ENCODE results near the gene TTLL9. TPM values are rescaled to one million over a fixed set of nuclear protein-coding genes. Genes with fewer than 3 reads are reported as not detected.

The TTLL9 gene
- total and polyA plus RNA-seq, 10 of the 15 experiments (the other 5 are each of a cell fraction or from before 2014, with no cell fraction given), result 0.03 to 0.77 (median 0.11) TPM; not detected in 2

- TF ChIP-seq DPF2 (IDR thresholded peaks at IDR 0.05) (no peak), WRNIP1 (IDR thresholded peaks at IDR 0.05; ENCODE audit: borderline replicate concordance, low read depth, low read length) (no peak), PBX3 (IDR thresholded peaks at IDR 0.05; ENCODE audit: insufficient replicate concordance, low read depth, low read length) (no peak), MEF2B (IDR thresholded peaks at IDR 0.05; ENCODE audit: partially characterized antibody, poor library complexity, severe bottlenecking) (no peak), ASH2L (IDR thresholded peaks at IDR 0.05; ENCODE audit: borderline replicate concordance, low read depth) (no peak)
Measured at GRCh38 chr20:31913431-31914157, 43.2 kb downstream of the TTLL9 start (continued).

DNA sequence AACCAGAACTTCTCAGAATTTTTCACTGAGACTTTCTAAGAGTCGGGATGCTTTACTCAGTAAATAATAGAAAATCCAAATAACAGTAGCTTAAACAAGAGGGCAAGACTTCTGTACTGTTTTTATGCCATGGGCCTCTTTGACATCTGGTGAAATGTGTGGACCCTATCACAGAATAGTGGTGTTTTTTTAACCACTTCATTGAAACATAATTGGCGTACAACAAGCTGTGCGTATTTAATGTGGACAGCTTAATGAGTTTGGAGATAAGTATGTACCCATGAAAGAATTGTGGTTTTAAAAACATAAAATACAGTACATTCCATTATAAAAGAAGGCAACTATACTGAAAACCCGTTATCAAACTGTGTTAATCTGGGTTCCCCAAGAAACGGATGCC is 43.7 kb downstream of the TTLL9 start:
- POLR2A ChIA-PET, result interaction anchor here (1.0 kb wide), 1 partner anchor 19 kb away, joined by 4 read pairs; no protein-coding TSS in a partner anchor
- no peak overlapping the region for H3K4me3 ChIP-seq
- H3K4me1 ChIP-seq (ENCODE audit: control insufficient read depth, insufficient read depth, low read length), result no peaks in the 10 kb centered on the region
- CTCF ChIA-PET, result interaction anchor here (2.5 kb wide), 1 partner anchor 37 kb away, joined by 14 read pairs; the partner anchor contains the start of gene PDRG1
- no peak overlapping the region for H3K27ac ChIP-seq (ENCODE audit: control insufficient read depth, insufficient read depth)
- no peaks in the 10 kb centered on the region for H3K36me3 ChIP-seq (ENCODE audit: control insufficient read depth in 2 of 2, insufficient read depth in 2 of 2, low read length in 1 of 2)
- H3K4me2 ChIP-seq (ENCODE audit: control insufficient read depth, insufficient read depth), result no peak overlapping the region
- H3K9ac ChIP-seq (ENCODE audit: control insufficient read depth, insufficient read depth, low read length), result no peak overlapping the region
- FAIRE-seq, result no peak
- SMC1A ChIA-PET (ENCODE audit: uncharacterized antibody, unreplicated experiment), result interaction anchor here (0.8 to 1.4 kb wide), 4 partner anchors 17 to 43 kb away, joined by 3 to 11 read pairs (median 3); no protein-coding TSS in a partner anchor
- intact Hi-C loops (cut with micrococcal nuclease; ENCODE audit: unreplicated experiment) (no loop called here), in situ Hi-C loops (cut with MboI) (no loop called here)
- no peak for ATAC-seq
- DNase-seq (ENCODE audit: low read depth, low spot score), result no peak
- RAD21 ChIA-PET (ENCODE audit: unreplicated experiment), result interaction anchor here (0.6 to 1.9 kb wide), 5 partner anchors 9 to 46 kb away, joined by 3 to 5 read pairs (median 3); no protein-coding TSS in a partner anchor
- 42% methylated on average over 5 of the region's 5 CpGs for WGBS (ENCODE audit: insufficient coverage, insufficient replicate concordance, low lambda C conversion rate, missing lambda C conversion rate)
- H3K79me2 ChIP-seq (ENCODE audit: control insufficient read depth, insufficient read depth, low read length), result no peaks in the 10 kb centered on the region
- no TSS peak for BruUV-seq (replicated peaks)
- no peaks in the 10 kb centered on the region for H3K27me3 ChIP-seq (replicated peaks in 1 of 2; ENCODE audit: control insufficient read depth in 2 of 2, insufficient read depth in 2 of 2, low read length in 1 of 2)
- no peaks in the 10 kb centered on the region for H3K9me3 ChIP-seq (replicated peaks; ENCODE audit: control insufficient read depth, insufficient read depth, low read length)
- H2AFZ ChIP-seq (ENCODE audit: control insufficient read depth, low read depth, low read length), result no peak overlapping the region
- no peaks in the 10 kb centered on the region for H4K20me1 ChIP-seq (ENCODE audit: control insufficient read depth, insufficient read depth)
- TF ChIP-seq CEBPB (IDR thresholded peaks at IDR 0.05; ENCODE audit: borderline replicate concordance in 1 of 2, low read depth in 2 of 2, low read length in 2 of 2) (no peak), PAX8 (IDR thresholded peaks at IDR 0.05) (no peak), ZNF274 (IDR thresholded peaks at IDR 0.05; ENCODE audit: insufficient read depth, insufficient read length) (no peak), TCF12 (IDR thresholded peaks at IDR 0.05; ENCODE audit: low read depth, low read length) (no peak), STAT3 (IDR thresholded peaks at IDR 0.05; ENCODE audit: low read depth, low read length) (no peak), MAX (IDR thresholded peaks at IDR 0.05; ENCODE audit: low read depth, low read length) (no peak), ZSCAN29 (IDR thresholded peaks at IDR 0.05) (no peak), CREM (IDR thresholded peaks at IDR 0.05; ENCODE audit: low read depth) (no peak), CHD4 (IDR thresholded peaks at IDR 0.05) (no peak), DPF2 (IDR thresholded peaks at IDR 0.05) (no peak), RAD21 (IDR thresholded peaks at IDR 0.05; ENCODE audit: insufficient read depth, low read depth, low read length) (no peak)
- TF ChIP-seq, protein P1, sequence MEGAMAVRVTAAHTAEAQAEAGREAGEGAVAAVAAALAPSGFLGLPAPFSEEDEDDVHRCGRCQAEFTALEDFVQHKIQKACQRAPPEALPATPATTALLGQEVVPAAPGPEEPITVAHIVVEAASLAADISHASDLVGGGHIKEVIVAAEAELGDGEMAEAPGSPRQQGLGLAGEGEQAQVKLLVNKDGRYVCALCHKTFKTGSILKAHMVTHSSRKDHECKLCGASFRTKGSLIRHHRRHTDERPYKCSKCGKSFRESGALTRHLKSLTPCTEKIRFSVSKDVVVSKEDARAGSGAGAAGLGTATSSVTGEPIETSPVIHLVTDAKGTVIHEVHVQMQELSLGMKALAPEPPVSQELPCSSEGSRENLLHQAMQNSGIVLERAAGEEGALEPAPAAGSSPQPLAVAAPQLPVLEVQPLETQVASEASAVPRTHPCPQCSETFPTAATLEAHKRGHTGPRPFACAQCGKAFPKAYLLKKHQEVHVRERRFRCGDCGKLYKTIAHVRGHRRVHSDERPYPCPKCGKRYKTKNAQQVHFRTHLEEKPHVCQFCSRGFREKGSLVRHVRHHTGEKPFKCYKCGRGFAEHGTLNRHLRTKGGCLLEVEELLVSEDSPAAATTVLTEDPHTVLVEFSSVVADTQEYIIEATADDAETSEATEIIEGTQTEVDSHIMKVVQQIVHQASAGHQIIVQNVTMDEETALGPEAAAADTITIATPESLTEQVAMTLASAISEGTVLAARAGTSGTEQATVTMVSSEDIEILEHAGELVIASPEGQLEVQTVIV (IDR thresholded peaks at IDR 0.05; ENCODE audit: borderline replicate concordance, partially characterized antibody), result no peak
- TF ChIP-seq, protein P2, sequence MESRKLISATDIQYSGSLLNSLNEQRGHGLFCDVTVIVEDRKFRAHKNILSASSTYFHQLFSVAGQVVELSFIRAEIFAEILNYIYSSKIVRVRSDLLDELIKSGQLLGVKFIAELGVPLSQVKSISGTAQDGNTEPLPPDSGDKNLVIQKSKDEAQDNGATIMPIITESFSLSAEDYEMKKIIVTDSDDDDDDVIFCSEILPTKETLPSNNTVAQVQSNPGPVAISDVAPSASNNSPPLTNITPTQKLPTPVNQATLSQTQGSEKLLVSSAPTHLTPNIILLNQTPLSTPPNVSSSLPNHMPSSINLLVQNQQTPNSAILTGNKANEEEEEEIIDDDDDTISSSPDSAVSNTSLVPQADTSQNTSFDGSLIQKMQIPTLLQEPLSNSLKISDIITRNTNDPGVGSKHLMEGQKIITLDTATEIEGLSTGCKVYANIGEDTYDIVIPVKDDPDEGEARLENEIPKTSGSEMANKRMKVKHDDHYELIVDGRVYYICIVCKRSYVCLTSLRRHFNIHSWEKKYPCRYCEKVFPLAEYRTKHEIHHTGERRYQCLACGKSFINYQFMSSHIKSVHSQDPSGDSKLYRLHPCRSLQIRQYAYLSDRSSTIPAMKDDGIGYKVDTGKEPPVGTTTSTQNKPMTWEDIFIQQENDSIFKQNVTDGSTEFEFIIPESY (IDR thresholded peaks at IDR 0.05), result no peak
